IPS-18c (cell line): Measurements from ENCODE around the gene SRPRB.
"Not testable (repeated sequence)": the region's sequence is repeated elsewhere in the genome, so short reads cannot be mapped to it uniquely, and the experiment has no call there.

Experiments
- H3K4me3 ChIP-seq: 2 replicates; pipeline ENCODE4 v1.7.0; 2013; ENCODE audit warnings: low read depth, mild to moderate bottlenecking, low read length, moderate library complexity; ENCODE audit not compliant: insufficient read depth
- H3K9me3 ChIP-seq: one replicate; pipeline ENCODE4 v1.6.1; 2013; ENCODE audit warnings: mild to moderate bottlenecking, low read length, moderate library complexity; ENCODE audit not compliant: control insufficient read depth, insufficient read depth

SRPRB gene

GRCh38 chr3:133775309-133775708, 30.3 kb upstream of the SRPRB start:
- no peak overlapping the region for H3K4me3 ChIP-seq
- no peaks in the 10 kb centered on the region for H3K9me3 ChIP-seq

- Histone ChIP-seq H3K9me3 (no peaks in the 10 kb centered on the region), H3K4me3 (no peak overlapping the region)
These were observed 29.8 kb upstream of the SRPRB start for GRCh38 chr3:133775835-133776234.

GRCh38 chr3:133776794-133777438, 28.7 kb upstream of the SRPRB start:
- Histone ChIP-seq H3K9me3 (no peaks in the 10 kb centered on the region), H3K4me3 (no peak overlapping the region)

- no peak overlapping the region for H3K4me3 ChIP-seq
- no peaks in the 10 kb centered on the region for H3K9me3 ChIP-seq
These were observed 27.6 kb upstream of the SRPRB start for GRCh38 chr3:133777807-133778568.

- no peaks in the 10 kb centered on the region for H3K9me3 ChIP-seq
These were observed 25.9 kb upstream of the SRPRB start for GRCh38 chr3:133779626-133780203.

GRCh38 chr3:133780756-133781155, 24.9 kb upstream of the SRPRB start:
- H3K9me3 ChIP-seq, H3K4me3 ChIP-seq: not testable (repeated sequence)

More at GRCh38 chr3:133779626-133780203, 25.9 kb upstream of the SRPRB start:
- H3K4me3 ChIP-seq: no peak overlapping the region

- H3K4me3 ChIP-seq: no peak overlapping the region
- H3K9me3 ChIP-seq: no peaks in the 10 kb centered on the region
These were observed 24.0 kb upstream of the SRPRB start for GRCh38 chr3:133781570-133781969.

- no peaks in the 10 kb centered on the region for H3K9me3 ChIP-seq
- no peak overlapping the region for H3K4me3 ChIP-seq
These were observed 23.2 kb upstream of the SRPRB start for GRCh38 chr3:133782454-133782853.

- H3K4me3 ChIP-seq: 0 out of 2 replicates have a peak overlapping the region, but pooled peaks have one; percentile 15
- no peaks in the 10 kb centered on the region for H3K9me3 ChIP-seq
These were observed 21.9 kb upstream of the SRPRB start for GRCh38 chr3:133783762-133784161.

GRCh38 chr3:133788024-133788423, 17.6 kb upstream of the SRPRB start:
- Histone ChIP-seq H3K9me3 (no peaks in the 10 kb centered on the region), H3K4me3 (no peak overlapping the region)

- H3K9me3 ChIP-seq: peaks cover 9% of the 10 kb centered on the region
- H3K4me3 ChIP-seq: no peak overlapping the region
These were observed 13.3 kb upstream of the SRPRB start for GRCh38 chr3:133792171-133792763.

- Histone ChIP-seq H3K4me3 (no peak overlapping the region), H3K9me3 (peaks cover 9% of the 10 kb centered on the region)
These were observed 8.1 kb upstream of the SRPRB start for GRCh38 chr3:133797396-133798105.

GRCh38 chr3:133799794-133800585, 5.6 kb upstream of the SRPRB start:
- Histone ChIP-seq H3K9me3 (peaks cover 9% of the 10 kb centered on the region), H3K4me3 (no peak overlapping the region)

- Histone ChIP-seq H3K4me3 (no peak overlapping the region), H3K9me3 (no peaks in the 10 kb centered on the region)
These were observed 2.1 kb upstream of the SRPRB start for GRCh38 chr3:133803469-133803868.

GRCh38 chr3:133804896-133805295, 719 bp upstream of the SRPRB start:
- H3K9me3 ChIP-seq: no peaks in the 10 kb centered on the region
- H3K4me3 ChIP-seq: peak overlapping the region; percentile 96; the same call in 1 of the 2 replicates

- Histone ChIP-seq H3K9me3 (no peaks in the 10 kb centered on the region), H3K4me3 (peak overlapping the region; percentile 96; the same call in 1 of the 2 replicates)
These were observed 272 bp upstream of the SRPRB start for GRCh38 chr3:133805384-133805701.

- Histone ChIP-seq H3K4me3 (no peak overlapping the region), H3K9me3 (no peaks in the 10 kb centered on the region)
These were observed 7.3 kb downstream of the SRPRB start for GRCh38 chr3:133812872-133813271.
